AG09309 (cell line): ENCODE results near the gene AGO1.
"Not testable (repeated sequence)": the region's sequence is repeated elsewhere in the genome, so short reads cannot be mapped to it uniquely, and the experiment has no call there.

Experiments used
- DNase-seq: peaks from one replicate; pipeline ENCODE4 v3.0.0-alpha.2; 2010; ENCODE audit warnings: low read depth
- H3K4me3 ChIP-seq: 2 replicates; pipeline ENCODE4 v1.5.1; 2011; ENCODE audit warnings: mild to moderate bottlenecking, low read depth, low read length, moderate library complexity; ENCODE audit not compliant: control insufficient read depth
- TF ChIP-seq, protein P1 (sequence below): IDR thresholded peaks from 2 replicates; pipeline ENCODE4 v1.5.1; 2011; ENCODE audit warnings: mild to moderate bottlenecking, low read depth, low read length, inconsistent platforms; ENCODE audit not compliant: insufficient read depth, control insufficient read depth; ENCODE audit errors: missing control alignments

Gene AGO1

DNA sequence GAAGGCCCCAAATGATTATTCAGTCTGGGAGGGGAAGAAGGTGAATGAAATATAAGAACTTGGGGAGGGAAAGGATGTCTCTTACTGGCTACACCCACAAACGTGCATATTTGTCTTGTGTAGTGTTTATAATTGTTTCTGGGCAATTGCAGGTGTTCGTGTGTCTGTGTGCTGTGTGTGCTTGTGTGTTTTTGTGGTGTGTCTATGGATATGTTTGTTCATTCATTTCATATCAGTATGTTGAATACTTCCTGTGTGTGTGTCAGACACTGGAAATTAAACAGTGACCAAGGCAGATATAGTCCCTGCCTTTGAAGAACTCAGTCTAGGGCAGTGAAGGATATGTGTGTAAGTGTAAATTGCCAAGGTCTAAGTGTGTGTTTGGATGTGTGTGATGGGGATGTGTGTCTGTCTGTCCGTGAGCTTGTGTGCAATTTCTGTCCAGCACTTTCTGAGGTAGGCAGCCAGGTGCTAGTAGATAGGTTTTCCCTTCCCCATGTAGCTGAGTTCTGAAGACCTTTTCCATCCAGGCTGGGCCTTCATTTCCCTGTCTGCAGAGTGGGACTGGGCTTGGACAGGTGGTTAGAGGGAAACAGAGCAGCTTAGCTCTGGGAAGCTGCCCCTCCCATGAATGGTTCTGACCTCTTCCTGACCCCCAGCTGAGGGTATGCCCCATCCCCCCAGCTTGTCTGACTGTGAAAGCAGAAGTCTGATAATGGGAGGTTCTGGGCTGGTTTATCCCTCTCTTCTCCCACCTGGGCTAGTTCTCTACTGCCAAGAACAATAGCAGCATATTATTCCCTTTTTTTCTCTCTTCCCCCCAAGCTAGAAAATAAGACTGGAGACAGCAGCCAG lies 3.8 kb downstream of the AGO1 start:
- TF ChIP-seq, protein P1, sequence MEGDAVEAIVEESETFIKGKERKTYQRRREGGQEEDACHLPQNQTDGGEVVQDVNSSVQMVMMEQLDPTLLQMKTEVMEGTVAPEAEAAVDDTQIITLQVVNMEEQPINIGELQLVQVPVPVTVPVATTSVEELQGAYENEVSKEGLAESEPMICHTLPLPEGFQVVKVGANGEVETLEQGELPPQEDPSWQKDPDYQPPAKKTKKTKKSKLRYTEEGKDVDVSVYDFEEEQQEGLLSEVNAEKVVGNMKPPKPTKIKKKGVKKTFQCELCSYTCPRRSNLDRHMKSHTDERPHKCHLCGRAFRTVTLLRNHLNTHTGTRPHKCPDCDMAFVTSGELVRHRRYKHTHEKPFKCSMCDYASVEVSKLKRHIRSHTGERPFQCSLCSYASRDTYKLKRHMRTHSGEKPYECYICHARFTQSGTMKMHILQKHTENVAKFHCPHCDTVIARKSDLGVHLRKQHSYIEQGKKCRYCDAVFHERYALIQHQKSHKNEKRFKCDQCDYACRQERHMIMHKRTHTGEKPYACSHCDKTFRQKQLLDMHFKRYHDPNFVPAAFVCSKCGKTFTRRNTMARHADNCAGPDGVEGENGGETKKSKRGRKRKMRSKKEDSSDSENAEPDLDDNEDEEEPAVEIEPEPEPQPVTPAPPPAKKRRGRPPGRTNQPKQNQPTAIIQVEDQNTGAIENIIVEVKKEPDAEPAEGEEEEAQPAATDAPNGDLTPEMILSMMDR: no peak
- DNase-seq: no peak
- no peak overlapping the region for H3K4me3 ChIP-seq

DNA sequence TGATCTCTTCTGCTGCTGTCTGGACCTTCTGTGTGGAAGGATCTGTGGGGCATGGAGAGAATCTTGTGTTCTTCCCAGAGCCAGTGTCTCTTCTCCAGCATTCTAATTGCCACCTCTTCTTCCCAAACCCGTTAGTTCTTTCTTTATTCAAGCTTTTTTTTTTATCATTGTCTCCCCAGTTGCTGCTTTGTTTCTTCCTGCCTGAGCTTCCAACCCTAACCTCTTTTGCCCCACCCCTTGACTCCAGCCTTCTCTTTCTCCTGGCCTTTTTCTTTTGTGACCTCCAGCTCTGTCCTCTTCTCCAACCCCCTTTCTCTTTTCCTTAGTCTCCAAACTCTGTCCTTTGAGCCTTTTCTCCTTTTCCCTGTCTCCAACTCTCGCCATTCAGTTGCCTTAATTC lies 4.5 kb downstream of the AGO1 start:
- DNase-seq: no peak
- H3K4me3 ChIP-seq: no peak overlapping the region
- TF ChIP-seq, protein P1: no peak

DNA sequence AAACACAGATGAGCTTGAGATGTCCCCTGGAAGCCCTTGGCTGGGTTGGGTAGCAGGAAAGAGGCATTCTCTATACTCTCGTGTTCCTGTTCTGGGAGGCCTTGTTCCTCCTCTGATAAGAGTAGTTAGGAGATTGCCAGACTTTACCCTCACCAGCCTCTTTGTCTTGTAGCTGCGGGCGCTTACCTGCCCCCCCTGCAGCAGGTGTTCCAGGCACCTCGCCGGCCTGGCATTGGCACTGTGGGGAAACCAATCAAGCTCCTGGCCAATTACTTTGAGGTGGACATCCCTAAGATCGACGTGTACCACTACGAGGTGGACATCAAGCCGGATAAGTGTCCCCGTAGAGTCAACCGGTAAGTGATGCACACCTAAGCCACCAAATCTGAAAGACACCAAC lies 5.2 kb downstream of the AGO1 start:
- TF ChIP-seq, protein P1: no peak
- DNase-seq: no peak
- no peak overlapping the region for H3K4me3 ChIP-seq

DNA sequence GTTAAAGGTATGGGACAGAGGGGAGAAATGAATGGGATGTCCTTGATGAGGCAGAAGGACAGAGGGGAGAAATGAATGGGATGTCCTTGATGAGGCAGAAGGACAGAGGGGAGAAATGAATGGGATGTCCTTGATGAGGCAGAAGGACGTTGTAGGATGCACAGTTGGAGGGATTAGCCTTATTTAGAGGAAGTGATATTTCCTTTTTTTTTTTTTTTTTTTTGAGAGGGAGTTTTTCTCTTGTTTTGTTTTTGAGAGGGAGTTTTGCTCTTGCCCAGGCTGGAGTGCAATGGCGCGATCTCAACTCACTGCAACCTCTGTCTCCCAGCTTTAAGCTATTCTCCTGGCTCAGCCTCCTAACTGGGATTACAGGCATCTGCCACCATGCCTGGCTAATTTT lies 6.0 kb downstream of the AGO1 start:
- not testable (repeated sequence) for H3K4me3 ChIP-seq, DNase-seq

DNA sequence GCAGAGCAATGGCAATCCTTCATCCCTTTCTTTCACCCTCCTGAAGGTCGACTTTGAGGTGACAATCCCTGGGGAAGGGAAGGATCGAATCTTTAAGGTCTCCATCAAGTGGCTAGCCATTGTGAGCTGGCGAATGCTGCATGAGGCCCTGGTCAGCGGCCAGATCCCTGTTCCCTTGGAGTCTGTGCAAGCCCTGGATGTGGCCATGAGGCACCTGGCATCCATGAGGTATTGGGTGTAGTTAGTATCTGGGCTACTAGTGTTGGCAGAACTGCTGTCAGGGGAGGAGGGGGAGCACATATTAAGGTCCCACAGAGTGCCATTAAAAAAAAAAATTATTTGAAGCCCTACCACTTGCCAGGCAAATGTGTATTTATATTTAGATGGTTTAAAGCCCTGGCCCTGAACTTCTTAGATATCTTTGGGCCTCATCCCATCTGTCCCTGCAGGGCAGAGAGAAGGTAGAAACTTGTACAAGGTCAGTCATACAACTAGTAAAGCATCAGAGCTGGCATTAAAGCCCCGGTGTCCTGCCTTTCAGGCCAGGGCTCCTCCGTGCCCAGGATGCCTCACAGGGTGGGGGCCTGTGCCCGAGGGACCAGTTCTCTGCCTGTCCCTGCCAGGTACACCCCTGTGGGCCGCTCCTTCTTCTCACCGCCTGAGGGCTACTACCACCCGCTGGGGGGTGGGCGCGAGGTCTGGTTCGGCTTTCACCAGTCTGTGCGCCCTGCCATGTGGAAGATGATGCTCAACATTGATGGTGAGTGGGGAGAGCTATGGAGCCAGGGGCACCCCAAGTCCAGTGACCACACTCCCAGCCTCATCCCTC lies 10.3 kb downstream of the AGO1 start:
- no peak overlapping the region for H3K4me3 ChIP-seq
- no peak for DNase-seq
- TF ChIP-seq, protein P1: no peak

DNA sequence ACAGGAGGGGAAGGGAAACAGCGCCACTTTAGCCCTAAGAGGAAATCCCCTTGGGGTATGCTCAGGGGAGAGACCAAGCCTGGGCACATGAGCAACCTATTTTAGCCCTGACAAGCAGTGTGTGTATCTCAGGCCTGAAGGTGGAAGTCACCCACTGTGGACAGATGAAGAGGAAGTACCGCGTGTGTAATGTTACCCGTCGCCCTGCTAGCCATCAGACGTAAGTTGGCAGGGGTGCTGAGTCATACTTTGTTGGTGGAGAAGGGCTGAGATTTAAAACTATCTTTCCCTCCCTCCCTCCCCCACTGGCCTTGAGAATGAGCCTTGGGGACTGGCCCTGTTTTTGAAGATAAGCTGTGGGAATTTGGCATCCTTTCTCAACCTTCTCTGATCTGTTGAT lies 11.2 kb downstream of the AGO1 start:
- no peak overlapping the region for H3K4me3 ChIP-seq
- no peak for DNase-seq
- TF ChIP-seq, protein P1: no peak

DNA sequence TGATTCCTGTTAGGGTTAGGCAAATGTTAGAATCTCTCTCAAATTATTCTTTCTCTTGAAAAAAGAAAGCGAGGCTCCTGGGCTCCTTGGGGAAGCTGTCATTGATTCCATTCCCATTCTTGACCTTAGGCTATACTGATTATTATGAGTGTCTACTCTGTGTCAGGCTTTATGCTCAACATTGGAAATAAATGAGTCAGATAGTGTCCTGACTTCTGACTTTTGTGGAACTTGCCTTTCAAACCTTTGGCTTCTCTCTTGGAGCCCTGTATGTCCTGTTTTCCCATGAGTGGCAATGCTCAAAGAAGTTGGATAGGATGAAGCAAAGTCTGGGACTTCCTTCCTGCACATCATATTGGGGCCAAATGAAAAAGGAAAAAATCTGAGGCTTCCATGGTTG lies 11.6 kb downstream of the AGO1 start:
- DNase-seq: no peak
- TF ChIP-seq, protein P1: no peak
- H3K4me3 ChIP-seq: no peak overlapping the region
